GM21723 (cell line): ENCODE data around the gene MTR.

Experiments used
- ATAC-seq: cut with Tn5 transposase; IDR thresholded peaks from one replicate; pipeline ENCODE4 v1.9.1; 2021; ENCODE audit warnings: mild to moderate bottlenecking, moderate library complexity; ENCODE audit not compliant: unreplicated experiment

Gene MTR

GRCh38 chr1:236948996-236949395, 153.9 kb downstream of the MTR start:
- no peak for ATAC-seq

GRCh38 chr1:236950365-236950764, 155.3 kb downstream of the MTR start:
- ATAC-seq: no peak

DNA sequence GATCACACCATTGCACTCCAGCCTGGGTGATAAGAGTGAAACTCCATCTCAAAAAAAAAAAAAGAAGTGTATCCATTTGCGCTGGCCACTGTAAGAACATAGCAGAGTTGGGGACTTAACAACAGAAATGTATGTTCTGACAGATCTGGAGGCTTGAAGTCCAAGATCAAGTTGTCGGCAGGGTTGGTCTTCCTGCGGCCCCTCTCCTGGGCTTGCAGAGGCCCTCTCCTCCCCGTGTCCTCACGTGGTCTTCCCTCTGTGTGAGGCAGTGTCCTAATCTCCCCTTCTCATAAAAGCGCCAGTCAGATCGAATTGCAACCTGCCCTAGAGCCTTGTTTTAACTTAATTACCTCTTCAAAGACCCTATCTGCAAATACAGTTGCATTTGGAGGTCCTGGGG, 156.6 kb downstream of the MTR start:
- ATAC-seq: no peak

DNA sequence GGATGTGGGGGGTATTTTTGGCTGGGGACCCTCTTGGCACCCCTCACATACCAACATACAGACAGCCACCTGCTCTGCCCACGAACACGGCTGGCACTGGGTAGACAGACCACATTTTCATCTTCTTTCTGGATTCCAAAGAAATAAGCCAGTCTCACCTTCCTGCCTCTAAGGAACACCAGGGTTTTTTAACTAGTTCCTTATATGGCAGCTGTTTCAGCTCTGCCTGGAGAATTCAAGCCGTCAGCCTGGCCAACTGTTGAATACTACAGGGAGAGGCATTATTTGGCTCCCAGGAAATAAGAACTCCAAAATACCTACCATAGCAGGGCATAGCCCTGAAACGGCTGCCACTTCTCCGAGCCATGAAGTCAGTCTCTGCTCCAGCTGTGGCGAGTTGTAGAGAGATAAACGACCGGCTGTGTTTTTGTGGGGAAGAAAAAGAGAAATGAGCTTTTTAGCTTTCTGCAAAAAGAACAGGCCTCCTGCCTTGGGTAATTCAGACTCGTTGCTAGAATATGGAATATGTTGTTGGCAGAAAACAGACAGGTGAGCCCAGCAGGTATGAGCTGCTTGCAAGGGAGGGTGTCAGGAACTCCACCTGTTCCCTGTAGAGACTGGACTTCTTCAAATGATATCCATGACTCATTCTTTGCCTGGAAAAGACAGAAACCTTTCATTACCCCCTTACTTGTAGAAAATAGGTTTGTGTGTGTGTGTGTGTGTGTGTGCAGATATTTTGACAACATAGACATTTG, 157.3 kb downstream of the MTR start:
- no peak for ATAC-seq

DNA sequence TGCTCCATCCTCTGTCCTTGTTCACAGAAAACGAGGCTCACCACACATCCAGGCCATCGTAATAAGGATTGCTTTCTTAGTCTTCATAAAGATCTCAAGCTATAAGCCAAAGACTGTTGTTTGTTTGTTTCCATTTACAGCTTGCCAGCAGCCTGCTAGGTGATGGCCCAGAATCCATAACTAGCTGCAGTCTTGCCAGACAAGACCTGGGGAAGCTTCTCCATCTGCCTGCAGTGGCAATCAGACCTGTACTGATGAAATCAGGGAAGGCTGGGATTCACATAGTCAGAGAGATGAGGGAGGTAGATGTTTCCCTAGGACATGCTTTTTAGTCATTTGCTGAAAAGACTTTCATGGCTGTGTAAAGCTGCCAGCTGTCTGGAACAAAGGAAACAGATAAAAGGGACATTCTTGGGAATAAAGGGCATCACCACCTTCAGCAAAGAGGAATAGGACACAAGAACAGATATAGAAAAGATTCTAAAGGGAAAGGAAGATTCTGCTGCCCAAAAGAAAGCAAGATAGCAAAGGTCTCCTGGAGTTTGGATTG, 158.1 kb downstream of the MTR start:
- no peak for ATAC-seq
